Mesodermal cell (in vitro differentiated cells): ENCODE results near the gene PKD1.

Source experiments
- H3K27ac ChIP-seq: 2 replicates; pipeline ENCODE4 v1.7.0; 2013; ENCODE audit warnings: mild to moderate bottlenecking, low read depth, low read length, moderate library complexity; ENCODE audit not compliant: severe bottlenecking
- H3K36me3 ChIP-seq: 2 replicates; pipeline ENCODE4 v1.7.1; 2013; ENCODE audit warnings: mild to moderate bottlenecking, low read length, moderate library complexity; ENCODE audit not compliant: control insufficient read depth, insufficient read depth
- H3K4me1 ChIP-seq: one replicate; pipeline ENCODE4 v1.7.1; 2013; ENCODE audit warnings: mild to moderate bottlenecking, low read length; ENCODE audit not compliant: insufficient read depth, control insufficient read depth, poor library complexity, severe bottlenecking
- H3K4me3 ChIP-seq: 2 replicates; pipeline ENCODE4 v1.7.0; 2013; ENCODE audit warnings: low read length, control low read depth, mild to moderate bottlenecking; ENCODE audit not compliant: insufficient read depth, poor library complexity, severe bottlenecking; ENCODE audit errors: extremely low read depth
- H3K9me3 ChIP-seq: 2 replicates; pipeline ENCODE4 v1.7.1; 2013; ENCODE audit warnings: mild to moderate bottlenecking, low read length, moderate library complexity; ENCODE audit not compliant: control insufficient read depth
- WGBS, 2 experiments: methylation state at CpG; one replicate each; pipeline ENCODE4 v1.1.5; 2013; ENCODE audit warnings: missing lambda C conversion rate in 2 of 2; ENCODE audit not compliant: insufficient coverage in 2 of 2; 5-methylcytosine and 5-hydroxymethylcytosine counted together

Gene PKD1

GRCh38 chr16:2157480-2158261 is 22.0 kb upstream of the PKD1 start:
- 94 to 95% methylated on average over 18 to 21 of the region's 27 CpGs for WGBS, 2 experiments
- no peaks in the 10 kb centered on the region for H3K9me3 ChIP-seq
- no peak overlapping the region for H3K27ac ChIP-seq
- peaks cover 37% of the 10 kb centered on the region for H3K4me1 ChIP-seq
- no peak overlapping the region for H3K4me3 ChIP-seq
- H3K36me3 ChIP-seq = peaks cover 27% of the 10 kb centered on the region

- WGBS, 2 experiments = 86 to 90% methylated on average over 4 of the region's 5 CpGs
- Histone ChIP-seq H3K4me3 (peak overlapping the region; percentile 90), H3K9me3 (no peaks in the 10 kb centered on the region), H3K27ac (no peak overlapping the region), H3K4me1 (peaks cover 42% of the 10 kb centered on the region), H3K36me3 (peaks cover 34% of the 10 kb centered on the region)
These were observed 21.1 kb upstream of the PKD1 start for GRCh38 chr16:2156849-2157224.

DNA sequence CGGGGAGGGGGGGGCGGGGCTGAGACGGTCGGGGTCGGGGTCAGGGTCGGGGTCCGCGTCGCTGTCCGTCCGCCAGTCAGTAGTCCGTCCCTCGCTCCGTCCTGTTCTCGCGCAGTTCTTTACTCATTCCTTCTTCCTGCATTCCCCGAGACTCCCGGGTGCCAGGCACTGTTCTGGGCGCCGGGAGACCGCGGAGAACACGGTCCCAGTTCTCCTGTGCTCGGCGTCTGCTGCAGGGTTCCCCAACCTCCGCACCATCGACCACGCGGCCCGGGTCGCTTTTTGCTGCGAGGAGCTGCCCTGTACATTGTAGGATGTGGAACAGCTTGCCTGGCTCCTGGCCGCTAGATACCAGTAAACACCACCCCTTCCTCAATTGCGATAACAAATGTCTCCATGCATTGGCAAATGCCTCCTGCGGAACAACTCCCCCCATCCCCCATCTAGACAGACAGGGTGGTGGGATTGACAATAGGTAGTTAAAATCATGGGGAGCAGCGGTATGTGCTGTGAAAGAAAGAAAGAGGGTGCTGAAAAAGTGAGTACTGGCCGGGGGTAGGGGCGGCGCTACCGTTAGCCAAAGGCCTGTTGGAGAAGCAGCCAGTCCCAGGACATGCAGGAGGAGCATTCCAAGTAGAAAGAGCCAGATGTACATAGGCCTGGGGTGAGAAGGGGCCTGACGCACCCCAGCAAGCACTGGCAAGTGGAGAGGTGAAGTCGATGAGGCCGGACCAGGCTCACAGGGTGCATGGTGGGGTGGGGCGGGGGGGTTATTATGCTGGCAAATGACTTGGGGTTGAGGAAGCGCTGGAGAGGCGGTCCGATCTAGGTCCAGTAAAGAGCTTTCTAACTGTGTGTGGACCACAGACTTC is 20.5 kb upstream of the PKD1 start:
- no peaks in the 10 kb centered on the region for H3K9me3 ChIP-seq
- peak overlapping the region; percentile 90 for H3K4me3 ChIP-seq
- peaks cover 40% of the 10 kb centered on the region for H3K36me3 ChIP-seq
- H3K27ac ChIP-seq = peak overlapping the region; percentile 55
- 9 to 13% methylated on average over 27 to 40 of the region's 47 CpGs for WGBS, 2 experiments
- peaks cover 48% of the 10 kb centered on the region for H3K4me1 ChIP-seq

DNA sequence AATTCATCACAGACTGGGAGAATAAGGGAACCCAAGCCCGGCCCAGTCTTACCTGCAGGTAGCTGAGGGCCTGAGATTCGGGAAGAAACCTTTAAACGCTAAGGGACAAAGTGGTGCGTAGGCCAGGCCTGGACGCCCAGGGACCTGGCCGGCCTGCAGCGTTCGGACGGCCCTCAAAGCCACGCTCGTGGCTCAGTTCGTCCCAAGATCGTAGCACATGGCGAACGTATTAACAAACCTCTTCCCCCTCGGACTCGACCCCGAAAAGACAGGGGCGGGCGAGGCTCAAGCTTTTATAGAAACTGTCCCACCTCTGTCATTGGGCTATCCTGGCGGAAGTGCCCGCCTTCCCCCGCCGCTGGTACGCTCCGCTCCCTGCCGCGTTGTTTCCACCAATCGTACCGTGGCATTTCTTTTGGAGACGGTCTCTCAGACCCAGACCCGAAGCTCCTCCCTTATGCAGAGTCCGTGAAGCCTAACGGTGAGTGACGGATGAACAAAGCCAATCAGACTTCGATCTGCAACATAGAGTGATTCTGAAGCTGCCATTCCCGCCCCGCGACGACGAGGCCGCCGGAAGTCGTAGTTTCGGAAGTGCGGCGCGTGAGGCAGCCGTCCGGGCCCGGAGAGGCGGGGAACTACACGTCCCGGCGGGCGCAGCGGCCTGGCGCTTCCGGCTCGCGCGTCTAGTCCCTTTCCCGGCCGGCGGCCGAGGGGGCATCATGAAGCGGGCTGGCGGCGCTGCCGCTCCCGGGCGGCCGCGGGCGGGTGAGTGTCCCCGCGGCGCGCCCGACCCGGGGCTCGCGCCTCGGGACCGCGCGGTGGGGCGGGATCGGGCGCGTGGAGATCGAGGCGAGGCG is 19.6 kb upstream of the PKD1 start, which contains the start of gene TRAF7:
TRAF7 (plus strand) TSS at position 692 of the 860 bp plus-strand sequence. CDS start 8,139 bp downstream, outside the sequence.
- 0% methylated on average over 72 to 73 of the region's 94 CpGs for WGBS, 2 experiments
- H3K4me3 ChIP-seq = peak within 1 kb of the TSS; percentile 90
- peaks cover 56% of the 10 kb centered on the region for H3K4me1 ChIP-seq
- H3K36me3 ChIP-seq = peaks cover 41% of the 10 kb centered on the region
- peak within 1 kb of the TSS; percentile 55 for H3K27ac ChIP-seq
- no peaks in the 10 kb centered on the region for H3K9me3 ChIP-seq

- WGBS, 2 experiments = 1% methylated on average over 21 to 22 of the region's 23 CpGs
- no peaks in the 10 kb centered on the region for H3K9me3 ChIP-seq
These were observed 18.9 kb upstream of the PKD1 start for GRCh38 chr16:2154533-2155090.

GRCh38 chr16:2152695-2153506 is 17.2 kb upstream of the PKD1 start:
- peak overlapping the region; percentile 16 for H3K27ac ChIP-seq
- H3K36me3 ChIP-seq = peaks cover 36% of the 10 kb centered on the region
- peaks cover 51% of the 10 kb centered on the region for H3K4me1 ChIP-seq
- 43 to 47% methylated on average over 24 of the region's 25 CpGs for WGBS, 2 experiments
- no peaks in the 10 kb centered on the region for H3K9me3 ChIP-seq
- peak overlapping the region; percentile 67 for H3K4me3 ChIP-seq

More at GRCh38 chr16:2154533-2155090, 18.9 kb upstream of the PKD1 start:
- H3K4me3 ChIP-seq = peak overlapping the region; percentile 67
- no peak overlapping the region for H3K27ac ChIP-seq
- peaks cover 41% of the 10 kb centered on the region for H3K36me3 ChIP-seq
- H3K4me1 ChIP-seq = peaks cover 58% of the 10 kb centered on the region

DNA sequence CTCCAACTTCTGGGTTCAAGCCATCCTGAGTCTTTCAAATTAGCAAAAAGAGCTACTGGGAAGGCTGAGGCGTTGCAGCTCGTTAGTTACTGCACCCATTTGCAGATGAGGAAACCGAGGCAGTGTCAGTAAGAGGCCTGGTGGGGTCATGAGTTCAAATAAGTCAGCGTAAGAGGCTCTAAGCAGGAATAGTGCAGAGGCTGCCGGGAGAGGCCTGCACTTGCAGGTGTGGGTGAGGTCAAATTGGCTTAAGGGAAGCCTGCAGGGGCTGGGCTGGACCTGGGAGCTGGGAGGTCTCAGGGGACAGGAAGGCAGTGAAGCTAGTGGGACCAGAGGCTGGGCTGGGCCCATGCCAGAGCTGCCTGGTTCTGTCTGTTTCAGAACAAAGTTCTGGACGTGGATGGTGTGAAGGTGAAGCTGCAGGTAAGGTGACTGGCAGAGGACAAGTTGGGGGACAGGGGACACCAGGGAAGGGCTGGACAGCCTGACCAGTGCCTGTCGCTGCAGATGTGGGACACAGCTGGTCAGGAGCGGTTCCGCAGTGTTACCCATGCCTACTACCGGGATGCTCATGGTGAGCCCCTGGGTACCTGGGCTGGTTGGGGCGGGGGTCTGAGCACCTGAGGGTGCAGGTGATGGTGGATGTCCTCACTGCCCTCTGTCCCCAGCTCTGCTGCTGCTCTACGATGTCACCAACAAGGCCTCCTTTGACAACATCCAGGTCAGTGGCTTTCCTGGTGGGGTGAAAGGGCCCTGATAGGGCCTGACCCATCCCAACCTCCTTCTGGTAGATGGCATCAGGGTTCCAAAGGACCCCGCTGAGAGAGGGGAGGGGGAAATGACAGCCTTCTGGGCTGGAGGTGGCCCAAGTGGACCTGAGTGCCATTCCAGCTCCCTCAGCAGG is 15.7 kb upstream of the PKD1 start:
- no peak overlapping the region for H3K27ac ChIP-seq
- H3K4me3 ChIP-seq = no peak overlapping the region
- no peaks in the 10 kb centered on the region for H3K9me3 ChIP-seq
- peaks cover 41% of the 10 kb centered on the region for H3K4me1 ChIP-seq
- H3K36me3 ChIP-seq = peaks cover 33% of the 10 kb centered on the region
- WGBS, 2 experiments = 67 to 68% methylated on average over 12 of the region's 13 CpGs

DNA sequence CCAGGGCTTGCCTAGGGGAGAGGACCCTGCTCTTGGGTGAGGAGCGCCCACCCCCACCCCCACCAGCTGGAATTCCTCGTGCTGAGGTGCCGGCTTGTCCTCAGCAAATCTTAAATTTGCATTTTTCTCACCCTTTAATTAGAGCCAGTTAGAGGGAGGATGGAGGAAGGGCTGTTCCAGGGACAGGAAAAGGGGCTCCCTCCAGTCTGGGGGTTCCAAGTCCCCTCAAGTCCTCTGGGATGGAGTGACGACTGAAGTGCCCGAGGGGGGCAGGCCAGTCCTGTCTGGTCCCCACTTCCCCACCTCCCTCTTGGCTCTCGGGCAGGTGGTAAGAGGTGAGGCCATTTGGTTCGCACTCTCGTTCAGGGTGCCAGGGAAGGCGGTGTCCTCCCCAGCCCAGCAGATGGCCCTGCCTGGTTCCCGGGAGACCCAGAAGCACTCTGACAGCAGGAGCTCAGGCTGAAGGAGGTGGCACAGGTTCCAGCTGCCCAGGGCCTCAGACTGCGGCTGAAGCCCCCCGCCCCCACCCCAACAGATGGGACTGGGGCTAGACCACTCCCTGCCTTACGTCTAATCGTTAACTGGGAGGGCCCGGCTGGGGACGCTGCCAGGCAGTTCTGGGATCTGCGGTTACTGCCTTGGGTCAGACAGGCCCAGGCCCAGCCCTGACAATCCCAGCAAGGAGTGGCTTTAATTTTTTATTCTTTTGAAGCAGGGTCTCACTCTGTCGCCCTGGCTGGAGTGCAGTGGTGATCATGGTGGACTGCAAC is 14.9 kb upstream of the PKD1 start:
- 19 to 21% methylated on average over 6 of the region's 18 CpGs for WGBS, 2 experiments
- Histone ChIP-seq H3K27ac (no peak overlapping the region), H3K9me3 (no peaks in the 10 kb centered on the region), H3K4me1 (peaks cover 41% of the 10 kb centered on the region), H3K36me3 (peaks cover 33% of the 10 kb centered on the region), H3K4me3 (no peak overlapping the region)
